ENCODE results near the gene TRA2B. TPM values are rescaled to one million over a fixed set of nuclear protein-coding genes. Genes with fewer than 3 reads are reported as not detected.

Gene TRA2B
- total RNA-seq, 1 experiment from 2014 or later: 172 TPM

DNA sequence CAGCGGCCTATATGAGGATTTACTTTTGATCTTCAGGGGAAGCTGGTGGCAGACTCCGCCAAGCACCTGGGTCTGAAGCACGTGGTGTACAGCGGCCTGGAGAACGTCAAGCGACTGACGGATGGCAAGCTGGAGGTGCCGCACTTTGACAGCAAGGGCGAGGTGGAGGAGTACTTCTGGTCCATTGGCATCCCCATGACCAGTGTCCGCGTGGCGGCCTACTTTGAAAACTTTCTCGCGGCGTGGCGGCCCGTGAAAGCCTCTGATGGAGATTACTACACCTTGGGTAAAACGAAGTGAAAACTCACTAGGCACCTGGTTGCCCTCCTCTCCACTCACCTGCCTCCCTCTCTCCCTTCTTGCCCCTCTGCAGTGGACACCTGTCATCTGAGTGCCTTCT is 33.8 kb upstream of the TRA2B start:
- Histone ChIP-seq H2AFZ (ENCODE audit: low read depth, low read length, poor library complexity, severe bottlenecking) (no peak overlapping the region), H3K27me3 (ENCODE audit: insufficient read depth, low read length) (no peaks in the 10 kb centered on the region), H3K27ac (ENCODE audit: low read depth, low read length) (no peak overlapping the region), H3K4me2 (ENCODE audit: low read length) (no peak overlapping the region), H3K9me2 (ENCODE audit: insufficient read depth) (no peaks in the 10 kb centered on the region), H3K4me3 (replicated peaks in 1 of 2; ENCODE audit: low read depth in 1 of 2, low read length in 2 of 2) (no peak overlapping the region), H3K79me2 (ENCODE audit: insufficient read depth, low read length) (no peaks in the 10 kb centered on the region), H3K36me3 (ENCODE audit: control insufficient read depth in 1 of 2, insufficient read depth in 2 of 2, low read length in 2 of 2) (no peaks in the 10 kb centered on the region), H3K4me1 (ENCODE audit: control insufficient read depth in 1 of 2, insufficient read depth in 2 of 2, low read length in 2 of 2) (no peaks in the 10 kb centered on the region), H3K9me3 (ENCODE audit: control insufficient read depth in 1 of 2, insufficient read depth in 1 of 2, low read depth in 1 of 2, low read length in 2 of 2) (no peaks in the 10 kb centered on the region), H3K9ac (ENCODE audit: low read length) (no peak overlapping the region), H4K20me1 (ENCODE audit: insufficient read depth) (no peaks in the 10 kb centered on the region)
- ChIA-PET RAD21 (ENCODE audit: low non-redundant PET in 1 of 2, low total read pairs in 2 of 2, uncharacterized antibody in 2 of 2, unreplicated experiment in 2 of 2) (no interaction called here), CTCF (no interaction called here), POLR2A (interaction anchor here (1.0 kb wide), 1 partner anchor 34 kb away, joined by 3 read pairs; the partner anchor contains the start of gene TRA2B)
- no peak for DNase-seq (ENCODE audit: low read depth, low spot score)
- no TSS peak for BruUV-seq (replicated peaks)
- intact Hi-C loops (cut with micrococcal nuclease): no loop called here
- no peak for TF ChIP-seq SP1 (IDR thresholded peaks at IDR 0.05; ENCODE audit: low read depth)
- ATAC-seq: no peak

- no peaks in the 10 kb centered on the region for H3K79me2 ChIP-seq (ENCODE audit: insufficient read depth, low read length)
- no peaks in the 10 kb centered on the region for H4K20me1 ChIP-seq (ENCODE audit: insufficient read depth)
- no peaks in the 10 kb centered on the region for H3K9me2 ChIP-seq (ENCODE audit: insufficient read depth)
- H3K9ac ChIP-seq (ENCODE audit: low read length): no peak overlapping the region
- BruUV-seq (replicated peaks): no TSS peak
- TF ChIP-seq, protein P1, sequence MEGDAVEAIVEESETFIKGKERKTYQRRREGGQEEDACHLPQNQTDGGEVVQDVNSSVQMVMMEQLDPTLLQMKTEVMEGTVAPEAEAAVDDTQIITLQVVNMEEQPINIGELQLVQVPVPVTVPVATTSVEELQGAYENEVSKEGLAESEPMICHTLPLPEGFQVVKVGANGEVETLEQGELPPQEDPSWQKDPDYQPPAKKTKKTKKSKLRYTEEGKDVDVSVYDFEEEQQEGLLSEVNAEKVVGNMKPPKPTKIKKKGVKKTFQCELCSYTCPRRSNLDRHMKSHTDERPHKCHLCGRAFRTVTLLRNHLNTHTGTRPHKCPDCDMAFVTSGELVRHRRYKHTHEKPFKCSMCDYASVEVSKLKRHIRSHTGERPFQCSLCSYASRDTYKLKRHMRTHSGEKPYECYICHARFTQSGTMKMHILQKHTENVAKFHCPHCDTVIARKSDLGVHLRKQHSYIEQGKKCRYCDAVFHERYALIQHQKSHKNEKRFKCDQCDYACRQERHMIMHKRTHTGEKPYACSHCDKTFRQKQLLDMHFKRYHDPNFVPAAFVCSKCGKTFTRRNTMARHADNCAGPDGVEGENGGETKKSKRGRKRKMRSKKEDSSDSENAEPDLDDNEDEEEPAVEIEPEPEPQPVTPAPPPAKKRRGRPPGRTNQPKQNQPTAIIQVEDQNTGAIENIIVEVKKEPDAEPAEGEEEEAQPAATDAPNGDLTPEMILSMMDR (IDR thresholded peaks at IDR 0.05 in 2 of 3, conservative IDR thresholded peaks at IDR 0.05 in 1 of 3; ENCODE audit: borderline replicate concordance in 1 of 3, insufficient read depth in 1 of 3, low read depth in 2 of 3, low read length in 2 of 3): peak in 2 of 3 experiments; percentile 20 to 34; a peak in 3 of 6 replicates
- no peak for TF ChIP-seq FOSL1 (IDR thresholded peaks at IDR 0.05; ENCODE audit: low read depth)
- TF ChIP-seq RAD21 (IDR thresholded peaks at IDR 0.05; ENCODE audit: low read depth): peak; percentile 24; the same call in 1 of the 2 replicates
- no peak overlapping the region for H3K4me3 ChIP-seq (replicated peaks in 1 of 2; ENCODE audit: low read depth in 1 of 2, low read length in 2 of 2)
- H3K27me3 ChIP-seq (ENCODE audit: insufficient read depth, low read length): no peaks in the 10 kb centered on the region
- POLR2A ChIA-PET: interaction anchor here (1.0 kb wide), 1 partner anchor 25 kb away, joined by 3 read pairs; no protein-coding TSS in a partner anchor
- CTCF ChIA-PET: interaction anchor here (1.0 to 2.7 kb wide), 4 partner anchors 14 to 308 kb away, joined by 3 to 9 read pairs (median 4); partner anchors contain the start of gene TRA2B
- no peak overlapping the region for H2AFZ ChIP-seq (ENCODE audit: low read depth, low read length, poor library complexity, severe bottlenecking)
- DNase-seq (ENCODE audit: low read depth, low spot score) (no peak), ATAC-seq (no peak)
- H3K9me3 ChIP-seq (ENCODE audit: control insufficient read depth in 1 of 2, insufficient read depth in 1 of 2, low read depth in 1 of 2, low read length in 2 of 2): no peaks in the 10 kb centered on the region
- no peaks in the 10 kb centered on the region for H3K4me1 ChIP-seq (ENCODE audit: control insufficient read depth in 1 of 2, insufficient read depth in 2 of 2, low read length in 2 of 2)
- no peaks in the 10 kb centered on the region for H3K36me3 ChIP-seq (ENCODE audit: control insufficient read depth in 1 of 2, insufficient read depth in 2 of 2, low read length in 2 of 2)
- no peak overlapping the region for H3K27ac ChIP-seq (ENCODE audit: low read depth, low read length)
- RAD21 ChIA-PET (ENCODE audit: low non-redundant PET in 1 of 2, low total read pairs in 2 of 2, uncharacterized antibody in 2 of 2, unreplicated experiment in 2 of 2): no interaction called here
- H3K4me2 ChIP-seq (ENCODE audit: low read length): no peak overlapping the region
- intact Hi-C loops (cut with micrococcal nuclease): no loop called here
Observed at GRCh38 chr3:185968168-185968567, 30.4 kb upstream of the TRA2B start.

Measured in HCT116 (cell line).